Ishikawa (cell line): ENCODE data around the gene RAD23B.

Experiments
- CEBPB ChIP-seq: IDR thresholded peaks from 2 replicates; pipeline ENCODE4 v1.6.1; 2012
- EGR1 ChIP-seq: IDR thresholded peaks from 2 replicates; pipeline ENCODE4 v1.6.1; 2012
- EP300 ChIP-seq: IDR thresholded peaks from 2 replicates; pipeline ENCODE4 v1.6.1; 2012; ENCODE audit warnings: borderline replicate concordance
- TCF12 ChIP-seq: IDR thresholded peaks from 2 replicates; pipeline ENCODE4 v1.6.1; 2012; ENCODE audit warnings: low read depth
- YY1 ChIP-seq: IDR thresholded peaks from 2 replicates; pipeline ENCODE4 v1.6.1; 2012; ENCODE audit warnings: low read depth
- ZBTB7A ChIP-seq: IDR thresholded peaks from 2 replicates; pipeline ENCODE4 v1.6.1; 2012; ENCODE audit warnings: low read depth
- TF ChIP-seq, protein P1 (sequence below): IDR thresholded peaks from 2 replicates; pipeline ENCODE4 v1.6.1; 2012

DNA sequence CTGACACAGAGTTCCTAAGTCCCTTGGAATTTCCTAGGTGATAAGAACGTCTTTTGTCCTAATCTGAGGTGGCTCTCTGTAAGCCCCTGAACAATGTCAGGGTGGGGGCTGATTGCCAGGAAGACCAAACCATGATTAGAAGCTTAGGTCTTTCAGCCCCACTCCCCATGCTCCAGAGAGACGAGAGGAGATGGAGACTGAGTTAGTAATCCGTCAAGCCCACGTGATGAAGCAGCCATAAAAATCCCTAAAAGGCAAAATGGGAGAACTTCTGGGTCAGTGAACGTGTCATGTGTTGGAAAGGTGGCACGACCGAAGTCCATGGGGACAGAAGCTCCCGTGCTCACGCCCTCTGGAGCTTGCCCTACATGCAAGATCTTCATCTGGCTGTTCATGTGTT lies 85.6 kb downstream of the RAD23B start:
- TF ChIP-seq TCF12 (no peak), EP300 (no peak), YY1 (no peak), ZBTB7A (no peak), CEBPB (no peak), EGR1 (no peak)
- TF ChIP-seq, protein P1, sequence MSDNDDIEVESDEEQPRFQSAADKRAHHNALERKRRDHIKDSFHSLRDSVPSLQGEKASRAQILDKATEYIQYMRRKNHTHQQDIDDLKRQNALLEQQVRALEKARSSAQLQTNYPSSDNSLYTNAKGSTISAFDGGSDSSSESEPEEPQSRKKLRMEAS = no peak
